SK-N-DZ (cell line): Measurements from ENCODE around the gene LDLRAD3. TPM values are rescaled to one million over a fixed set of nuclear protein-coding genes. Genes with fewer than 3 reads are reported as not detected.
"Not testable (repeated sequence)": the region's sequence is repeated elsewhere in the genome, so short reads cannot be mapped to it uniquely, and the experiment has no call there.

Experiments used
- DNase-seq: peaks from one replicate; pipeline ENCODE4 v3.0.0-alpha.2; 2015; ENCODE audit warnings: low spot score
- polyA plus RNA-seq, 2 experiments: library from polyadenylated mRNA; depleted of rRNA; stranded (reverse); fragments of >200 nt; gene quantifications; 2 replicates each; pipeline ENCODE4 v1.2.3, GENCODE V29; 2014

The LDLRAD3 gene
- 25.5 and 31.1 TPM in 2 replicates for polyA plus RNA-seq (2014; cell fraction: cytosol; rRNA removed)
- polyA plus RNA-seq (2014; cell fraction: nucleus; rRNA removed), result 10.5 and 13.8 TPM in 2 replicates

DNA sequence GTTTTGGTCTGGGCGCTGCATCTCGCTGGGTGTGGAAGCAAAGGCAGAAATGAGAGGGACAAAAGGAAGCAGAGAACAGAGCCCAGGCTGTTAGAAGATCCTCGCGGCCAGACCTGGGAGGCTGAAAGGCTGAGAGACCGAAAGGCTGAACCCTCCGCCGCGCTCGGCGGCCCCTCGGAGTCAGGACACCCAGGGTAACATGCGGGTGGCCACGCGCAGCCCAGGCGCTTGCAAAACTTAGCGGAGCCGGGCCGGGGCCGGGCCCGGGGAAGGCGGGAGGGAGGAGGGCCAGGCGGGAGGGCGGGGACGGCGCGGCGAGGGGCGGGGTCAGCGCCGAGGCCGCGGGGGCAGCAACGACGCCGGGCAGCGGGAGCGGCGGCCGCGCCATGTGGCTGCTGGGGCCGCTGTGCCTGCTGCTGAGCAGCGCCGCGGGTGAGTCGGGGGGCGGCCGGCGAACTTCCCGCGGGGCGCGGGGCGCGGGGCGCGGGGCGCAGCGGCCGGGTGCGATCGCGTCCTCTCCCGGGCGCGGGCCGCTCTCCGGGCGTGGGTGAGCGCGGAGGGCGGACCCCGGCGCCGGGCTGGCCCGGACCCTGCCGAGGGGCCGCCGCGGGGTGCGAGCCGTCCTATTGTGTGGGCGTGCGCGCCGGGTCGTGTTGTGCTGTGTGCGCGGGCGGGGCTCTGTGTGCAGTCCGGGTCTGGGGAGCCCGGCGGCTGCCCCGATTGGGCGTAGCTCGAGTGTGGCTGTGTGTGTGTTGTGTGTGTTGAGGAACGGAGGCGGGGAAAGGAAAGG lies at the start of gene LDLRAD3:
Gene LDLRAD3, plus strand, starts transcription at position 350 of the 790 bp plus-strand sequence. Its CDS starts 37 bp downstream, at position 387.
- DNase-seq, result peak; percentile 79

GRCh38 chr11:35897019-35897418 lies 46.8 kb upstream of the LDLRAD3 start:
- no peak for DNase-seq

- DNase-seq, result no peak
Observed at GRCh38 chr11:35902961-35903360, 40.9 kb upstream of the LDLRAD3 start.

GRCh38 chr11:35905646-35906276 lies 38.1 kb upstream of the LDLRAD3 start:
- DNase-seq, result no peak

GRCh38 chr11:35906277-35906661 lies 37.6 kb upstream of the LDLRAD3 start:
- DNase-seq, result no peak

- DNase-seq, result no peak
Observed at GRCh38 chr11:35906681-35907080, 37.2 kb upstream of the LDLRAD3 start.

DNA sequence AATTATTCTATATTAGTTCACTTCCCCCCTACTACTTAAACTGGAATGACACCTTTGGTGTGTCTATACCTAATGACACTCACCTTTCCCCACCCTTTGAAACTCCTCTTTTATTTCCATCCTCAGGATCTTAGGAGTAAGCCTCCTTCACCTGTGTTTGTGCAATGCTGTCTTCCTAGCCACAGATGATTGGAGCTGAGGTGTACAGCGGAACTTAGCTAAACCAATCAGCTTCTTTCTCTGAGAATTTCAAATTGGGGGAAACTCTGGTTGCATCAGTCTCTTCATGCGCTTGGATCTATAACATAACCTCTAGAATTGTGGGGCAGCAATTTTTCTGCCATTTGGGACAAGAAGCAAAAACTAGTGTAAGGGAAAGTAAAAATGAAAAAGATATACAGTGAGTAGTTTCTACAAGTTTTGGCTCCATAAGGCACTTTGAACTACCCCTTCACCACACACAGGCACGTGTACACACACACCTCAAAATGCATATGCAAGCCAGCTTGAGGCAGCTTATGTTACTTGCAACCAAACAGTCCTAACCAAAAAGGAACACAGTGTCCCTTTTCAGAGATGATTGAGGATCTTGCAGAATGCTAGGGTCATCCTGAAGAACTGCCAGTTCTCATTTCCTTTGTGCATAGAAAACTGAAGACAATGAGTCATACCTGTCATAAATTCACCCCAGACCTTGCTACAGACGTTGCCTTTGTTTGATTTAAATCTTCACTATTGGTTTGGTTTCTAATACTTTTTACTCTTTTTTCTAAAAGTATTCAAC lies 36.0 kb upstream of the LDLRAD3 start:
- no peak for DNase-seq

DNA sequence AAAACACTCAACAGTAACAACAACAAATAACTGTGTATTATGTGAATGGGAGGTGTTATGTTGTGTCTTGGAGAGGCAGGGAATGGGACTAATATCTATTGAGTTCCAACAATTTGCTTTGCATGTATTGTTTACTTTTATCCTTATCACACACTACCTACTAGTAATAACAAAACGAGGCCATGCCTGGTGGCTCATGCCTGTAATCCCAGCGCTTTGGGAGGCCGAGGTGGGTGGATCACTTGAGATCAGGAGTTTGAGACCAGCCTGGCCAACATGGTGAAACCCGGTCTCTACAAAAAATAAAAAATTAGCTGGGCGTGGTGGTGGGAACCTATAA lies 35.5 kb upstream of the LDLRAD3 start:
- not testable (repeated sequence) for DNase-seq

GRCh38 chr11:35909511-35910265 lies 34.2 kb upstream of the LDLRAD3 start:
- no peak for DNase-seq

- no peak for DNase-seq
Observed at GRCh38 chr11:35911013-35911412, 32.8 kb upstream of the LDLRAD3 start.

- no peak for DNase-seq
Observed at GRCh38 chr11:35911616-35912165, 32.2 kb upstream of the LDLRAD3 start.

DNA sequence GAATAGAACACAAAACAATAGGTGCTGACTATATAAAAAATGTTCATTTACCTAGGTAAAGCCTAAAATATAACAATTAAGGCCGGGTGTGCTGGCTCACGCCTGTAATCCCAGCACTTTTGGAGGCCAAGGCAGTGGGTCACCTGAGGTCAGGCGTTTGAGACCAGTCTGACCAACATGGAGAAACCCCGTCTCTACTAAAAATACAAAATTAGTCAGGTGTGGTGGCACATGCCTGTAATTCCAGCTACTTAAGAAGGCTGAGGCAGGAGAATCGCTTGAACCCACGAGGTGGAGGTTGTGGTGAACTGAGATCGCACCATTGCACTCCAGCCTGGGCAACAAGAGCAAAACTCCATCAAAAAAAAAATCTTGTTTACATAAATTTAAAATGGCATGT lies 31.4 kb upstream of the LDLRAD3 start:
- not testable (repeated sequence) for DNase-seq

DNA sequence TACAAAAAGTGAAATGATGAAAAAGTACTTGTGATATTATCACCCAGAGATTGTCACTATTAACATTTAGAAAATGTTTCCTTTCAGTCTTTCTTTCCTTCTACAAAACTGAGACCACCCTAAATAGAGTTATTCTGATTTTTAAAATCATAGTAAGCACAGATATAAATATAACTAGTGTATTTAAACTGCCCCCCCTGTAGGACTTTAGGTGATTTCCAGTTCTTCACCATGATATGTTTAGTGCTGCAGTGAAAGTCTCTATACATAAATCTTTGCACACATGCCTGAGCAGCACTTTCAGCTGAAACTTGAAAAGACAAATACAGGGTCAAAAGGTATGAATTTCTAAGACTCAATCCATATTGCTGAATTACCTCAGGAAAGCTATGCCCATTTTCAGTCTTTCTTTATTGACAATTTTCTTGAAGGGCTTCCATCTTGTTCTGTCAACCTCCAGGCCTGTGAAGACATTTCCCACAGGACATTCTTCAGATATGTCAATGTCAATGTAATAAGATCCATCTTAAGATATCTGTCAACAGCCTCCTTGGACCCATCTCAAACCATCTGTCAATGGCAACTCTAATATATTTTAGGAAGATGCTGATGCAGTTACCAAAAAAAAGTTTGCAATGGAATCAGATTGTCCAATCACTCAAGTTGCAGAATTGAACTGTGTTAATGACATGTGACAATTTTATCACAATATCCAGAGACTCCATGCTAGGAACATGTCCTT lies 30.8 kb upstream of the LDLRAD3 start:
- no peak for DNase-seq

- DNase-seq, result no peak
Observed at GRCh38 chr11:35914816-35915215, 29.0 kb upstream of the LDLRAD3 start.

DNA sequence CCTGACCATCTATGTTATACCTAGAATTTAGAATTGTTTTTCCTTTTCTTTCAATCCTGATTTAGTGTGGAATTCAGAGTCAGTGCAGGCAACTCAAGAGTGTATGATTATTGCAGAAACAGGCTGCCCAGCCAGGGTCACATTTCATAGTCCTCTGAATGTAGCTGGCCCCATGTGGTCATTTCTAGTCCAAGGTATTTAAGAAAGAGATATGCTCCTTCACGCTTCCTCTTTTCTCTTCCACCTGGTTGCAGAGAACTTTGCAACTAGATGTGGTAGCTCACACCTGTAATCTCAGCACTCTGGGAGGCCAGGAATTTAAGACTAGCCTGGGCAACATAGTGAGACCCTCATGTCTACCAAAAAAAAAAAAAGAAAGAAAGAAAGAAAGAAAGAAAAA lies 27.6 kb upstream of the LDLRAD3 start:
- no peak for DNase-seq

GRCh38 chr11:35917676-35918075 lies 26.2 kb upstream of the LDLRAD3 start:
- no peak for DNase-seq

GRCh38 chr11:35918716-35919115 lies 25.1 kb upstream of the LDLRAD3 start:
- no peak for DNase-seq

DNA sequence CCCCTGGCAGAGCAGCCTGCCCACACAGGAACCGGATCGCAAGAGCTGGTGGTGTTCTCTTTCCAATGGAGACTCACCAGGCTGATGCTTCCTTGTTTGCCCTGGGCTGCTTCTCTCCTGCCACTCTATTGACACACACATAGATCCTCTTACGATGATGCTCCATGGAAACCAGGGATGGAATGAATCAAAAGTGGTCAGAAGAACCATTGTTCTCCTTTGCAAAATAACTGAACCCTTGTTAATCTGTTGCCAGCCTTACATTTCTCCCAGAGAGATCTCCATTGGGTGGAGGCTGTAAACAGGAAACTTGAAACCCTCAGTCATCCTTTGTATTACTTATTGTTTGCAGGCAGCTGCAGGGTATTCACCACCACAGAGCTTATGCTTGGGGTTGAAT lies 24.6 kb upstream of the LDLRAD3 start:
- no peak for DNase-seq

- DNase-seq, result no peak
Observed at GRCh38 chr11:35923452-35923851, 20.4 kb upstream of the LDLRAD3 start.

- DNase-seq, result no peak
Observed at GRCh38 chr11:35924811-35925210, 19.1 kb upstream of the LDLRAD3 start.

GRCh38 chr11:35927104-35927503 lies 16.8 kb upstream of the LDLRAD3 start:
- DNase-seq, result no peak
